Activated naive CD4-positive, alpha-beta T cell (primary cell): ENCODE measurements around the gene RNF175.
A peak's percentile ranks its signal among the peaks of the same experiment; 100 is the strongest.

Experiments
- DNase-seq, 4 experiments: peaks; one replicate each; lab custom pipeline; 2025; lab: John Stamatoyannopoulos, UW

Gene RNF175

DNA sequence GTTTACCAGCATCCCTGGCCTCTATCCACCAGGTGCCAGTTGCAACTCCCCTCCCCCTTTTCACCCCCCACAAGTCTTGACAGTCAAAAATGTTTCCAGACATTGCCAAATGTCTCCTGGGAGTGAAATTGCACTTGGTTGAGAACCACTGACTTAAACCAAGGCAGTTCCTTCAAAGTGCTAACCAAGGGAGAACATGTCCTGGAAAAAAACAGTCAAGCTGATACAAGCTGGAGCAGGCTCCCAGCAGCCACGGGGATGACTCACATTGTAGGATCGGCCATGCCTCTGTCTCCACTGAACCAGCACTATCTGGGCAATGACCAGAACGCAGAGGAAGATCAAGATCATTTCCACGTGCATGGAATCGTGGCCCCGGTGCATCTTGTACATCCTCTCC lies 11.4 kb downstream of the RNF175 start:
- DNase-seq, result no peak

DNA sequence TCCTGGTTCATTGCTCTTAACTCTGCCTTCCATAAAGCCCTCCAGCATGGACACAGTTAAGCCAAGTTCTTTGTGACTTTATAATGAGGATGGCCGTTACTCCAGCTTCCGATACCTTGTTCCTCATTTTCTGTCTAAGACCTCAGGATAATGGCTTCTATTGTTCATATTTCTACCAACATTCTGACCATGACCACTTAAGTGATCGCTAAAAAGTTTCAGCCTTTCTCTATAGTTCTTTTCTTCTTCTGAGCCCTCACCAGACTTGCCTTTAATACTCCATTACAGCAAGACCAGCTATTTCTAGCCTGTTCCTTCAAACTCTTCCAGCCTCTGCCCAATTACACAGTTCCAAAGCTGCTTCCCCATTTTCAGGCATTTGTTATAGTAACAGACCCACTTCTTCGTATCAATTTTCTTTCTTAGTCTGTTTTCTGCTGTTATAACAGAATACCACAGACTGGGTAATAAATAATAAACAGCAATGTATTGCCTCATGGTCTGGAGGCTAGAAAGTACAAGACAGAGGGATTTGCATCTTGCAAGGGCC lies 12.3 kb downstream of the RNF175 start:
- DNase-seq, result no peak

DNA sequence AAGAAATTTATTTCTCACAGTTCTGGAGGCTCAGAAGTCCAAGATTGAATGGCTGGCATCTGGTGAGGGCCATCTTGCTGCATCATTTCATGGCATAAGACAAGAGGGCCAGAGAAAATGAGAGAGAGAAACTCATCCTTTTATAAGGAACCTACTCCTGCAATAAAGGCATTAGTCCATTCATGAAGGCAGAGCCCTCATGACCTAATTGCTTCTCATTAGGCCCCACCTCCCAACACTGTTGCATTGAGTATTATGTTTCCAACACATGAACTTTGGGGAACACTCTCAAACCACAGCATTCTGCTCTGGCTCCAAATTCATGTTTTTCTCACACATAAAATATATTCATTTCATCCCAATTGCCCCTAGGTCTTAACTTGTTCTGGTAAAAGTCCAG lies 14.2 kb downstream of the RNF175 start:
- no peak for DNase-seq

DNA sequence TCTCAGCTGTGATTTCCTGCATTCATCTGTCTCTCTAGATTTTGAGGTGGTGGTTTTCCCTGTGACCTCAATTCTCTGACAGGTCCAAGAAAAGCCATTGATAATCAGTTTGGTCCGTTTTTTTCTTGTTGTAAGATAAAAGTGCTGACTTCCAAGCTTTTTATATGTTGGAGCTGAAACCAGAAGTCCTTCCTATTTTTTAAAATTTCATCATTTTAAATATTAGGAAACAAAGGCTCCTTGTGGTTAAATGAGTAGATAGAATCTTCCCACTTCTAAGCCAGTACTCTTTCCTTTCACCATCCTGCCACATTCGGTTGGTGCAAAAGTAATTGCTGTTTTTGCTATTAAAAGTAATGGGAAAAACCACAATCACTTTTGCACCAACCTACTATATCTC lies 18.3 kb downstream of the RNF175 start:
- DNase-seq, result no peak

DNA sequence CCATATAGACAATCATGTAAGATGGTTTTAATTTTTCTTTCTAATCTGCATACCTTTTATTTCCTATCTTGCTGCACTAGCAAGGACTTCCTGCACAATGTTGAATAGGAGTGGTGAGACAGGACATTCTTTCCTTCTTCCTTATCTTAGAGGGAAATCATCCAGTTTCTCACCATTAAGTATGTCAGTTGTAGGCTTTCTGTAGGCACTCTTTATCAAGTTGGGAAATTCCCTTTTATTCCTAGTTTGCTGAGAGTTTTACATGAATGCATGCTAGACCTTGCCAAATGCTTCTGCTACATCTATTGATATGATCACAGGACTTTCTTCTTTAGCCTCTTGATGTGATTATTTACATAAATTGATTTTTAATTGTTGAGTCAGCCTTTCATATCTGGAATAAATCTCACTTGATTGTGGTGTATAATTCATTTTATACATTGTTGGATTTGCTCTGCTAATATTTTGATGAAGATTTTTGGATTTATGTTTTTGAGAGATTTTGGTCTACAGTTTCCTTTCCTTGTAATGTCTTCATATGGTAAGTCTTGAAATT lies 23.8 kb downstream of the RNF175 start:
- no peak for DNase-seq

DNA sequence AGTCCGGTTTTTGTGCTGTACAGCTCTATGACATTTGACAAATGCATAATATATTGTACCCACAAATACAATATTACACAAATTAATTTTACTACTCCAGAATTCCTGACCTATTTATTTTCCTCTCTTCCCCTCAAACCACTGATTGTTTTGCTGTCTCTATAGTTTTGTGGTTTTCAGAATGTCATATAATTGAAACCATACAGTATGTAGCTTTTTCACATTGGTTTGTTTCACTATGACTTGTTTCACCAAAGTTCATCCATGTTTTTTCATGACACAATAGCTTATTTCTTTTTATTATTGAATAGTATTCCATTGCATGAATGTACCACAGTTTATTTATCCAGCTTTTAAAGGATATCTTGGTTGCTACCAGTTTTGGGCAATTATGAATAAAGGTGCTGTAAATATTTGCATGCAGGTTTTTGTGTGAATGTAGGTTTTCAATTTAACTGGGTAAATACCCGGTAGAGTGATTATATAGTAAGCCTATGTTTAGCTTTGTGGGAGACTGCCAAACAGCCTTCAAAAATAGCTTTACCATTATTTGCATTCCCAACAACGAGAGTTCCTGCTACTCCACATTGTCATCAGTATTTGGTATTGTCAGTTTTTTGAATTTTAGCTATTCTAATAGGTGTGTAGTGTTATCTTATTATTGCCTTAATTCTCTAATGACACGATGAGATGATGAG lies 25.9 kb downstream of the RNF175 start:
- DNase-seq, result no peak

DNA sequence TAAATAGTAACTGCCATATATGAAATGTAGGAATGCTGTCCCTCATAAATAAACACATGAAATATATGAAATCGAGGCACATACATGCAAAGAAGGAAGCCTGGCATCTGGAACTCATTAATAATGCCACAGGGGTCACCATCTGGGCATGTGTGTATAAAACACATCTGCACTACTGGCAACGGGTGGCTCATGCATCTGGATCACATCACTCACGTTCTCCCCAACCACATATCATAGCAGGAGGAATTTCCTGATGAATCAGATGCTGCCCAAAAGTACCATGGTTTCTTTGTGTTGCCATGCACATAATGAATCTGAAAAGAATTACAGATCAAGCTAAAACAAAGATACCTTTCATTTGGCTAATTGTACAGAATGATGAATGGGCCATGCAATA lies 28.6 kb downstream of the RNF175 start:
- DNase-seq, result no peak

DNA sequence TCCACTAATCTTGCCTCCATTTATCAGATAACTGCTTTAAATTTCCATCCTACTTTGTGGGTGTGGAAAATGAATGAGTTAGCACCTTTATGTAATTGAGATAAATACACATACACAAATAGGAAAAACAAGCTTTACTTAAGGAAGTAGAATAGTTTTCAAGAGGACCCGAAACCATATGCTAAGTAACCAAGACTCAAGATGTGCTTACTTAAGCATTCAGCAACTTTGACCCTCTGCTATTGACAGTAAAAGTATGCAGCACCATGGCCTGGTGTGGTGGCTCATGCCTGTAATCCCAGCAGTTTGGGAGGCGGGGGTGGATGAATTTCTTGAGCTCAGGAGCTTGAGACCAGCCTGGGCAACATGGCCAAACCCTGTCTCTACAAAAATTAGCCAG lies 29.9 kb downstream of the RNF175 start:
- no peak for DNase-seq

DNA sequence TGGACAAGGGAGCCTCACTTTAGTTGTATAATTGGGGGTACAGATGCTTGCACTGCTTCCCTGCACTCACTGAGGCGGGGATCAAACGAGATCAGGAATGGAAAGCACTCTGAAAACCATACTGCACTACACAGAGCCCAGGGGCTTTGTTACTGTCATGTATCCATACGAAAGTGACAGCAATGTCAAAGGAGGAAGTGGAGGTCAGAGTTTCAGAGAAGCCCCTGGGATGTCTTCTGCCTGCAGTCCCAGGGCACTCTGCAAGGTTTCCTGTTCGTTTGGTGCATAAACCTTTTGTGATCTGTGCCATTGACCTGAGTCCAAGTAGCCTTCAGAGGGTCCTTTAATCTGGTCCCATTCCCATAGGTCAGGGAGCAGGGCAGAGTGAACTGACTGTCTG lies 31.2 kb downstream of the RNF175 start:
- no peak for DNase-seq

DNA sequence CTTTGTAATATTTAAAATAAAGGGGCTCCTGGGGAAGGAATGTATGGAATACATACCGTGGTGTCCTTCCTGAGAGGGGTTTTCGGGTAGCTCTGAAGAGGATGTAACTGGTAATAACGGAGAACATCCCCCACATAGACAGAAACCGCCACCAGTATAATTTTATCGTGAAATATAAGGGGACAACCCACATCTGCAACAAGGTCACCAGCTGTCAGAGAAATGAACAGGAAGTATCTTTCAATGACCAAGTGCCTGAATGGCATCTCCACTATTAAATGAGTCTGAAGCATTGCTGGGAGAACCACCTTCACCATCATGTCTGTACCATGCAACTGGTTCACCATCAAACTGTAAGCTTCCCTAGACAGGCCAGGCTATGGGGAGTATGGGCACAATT lies 31.7 kb downstream of the RNF175 start:
- no peak for DNase-seq

DNA sequence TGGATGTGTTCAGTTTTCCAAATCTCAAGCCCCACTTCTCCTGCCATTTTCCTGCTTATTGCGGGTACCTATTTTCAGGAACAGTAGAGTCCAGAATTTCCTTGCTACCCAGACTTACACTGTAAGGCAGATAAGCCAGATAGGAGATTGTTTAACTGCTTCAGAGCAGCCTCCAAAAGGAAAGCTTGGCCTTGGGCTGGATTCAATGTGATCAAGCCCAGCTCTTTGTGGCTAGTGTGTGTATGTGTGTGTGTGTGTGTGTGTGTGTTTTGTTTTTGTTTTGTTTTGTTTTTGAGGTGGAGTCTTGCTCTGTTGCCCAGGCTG lies 34.0 kb downstream of the RNF175 start:
- DNase-seq, result no peak

DNA sequence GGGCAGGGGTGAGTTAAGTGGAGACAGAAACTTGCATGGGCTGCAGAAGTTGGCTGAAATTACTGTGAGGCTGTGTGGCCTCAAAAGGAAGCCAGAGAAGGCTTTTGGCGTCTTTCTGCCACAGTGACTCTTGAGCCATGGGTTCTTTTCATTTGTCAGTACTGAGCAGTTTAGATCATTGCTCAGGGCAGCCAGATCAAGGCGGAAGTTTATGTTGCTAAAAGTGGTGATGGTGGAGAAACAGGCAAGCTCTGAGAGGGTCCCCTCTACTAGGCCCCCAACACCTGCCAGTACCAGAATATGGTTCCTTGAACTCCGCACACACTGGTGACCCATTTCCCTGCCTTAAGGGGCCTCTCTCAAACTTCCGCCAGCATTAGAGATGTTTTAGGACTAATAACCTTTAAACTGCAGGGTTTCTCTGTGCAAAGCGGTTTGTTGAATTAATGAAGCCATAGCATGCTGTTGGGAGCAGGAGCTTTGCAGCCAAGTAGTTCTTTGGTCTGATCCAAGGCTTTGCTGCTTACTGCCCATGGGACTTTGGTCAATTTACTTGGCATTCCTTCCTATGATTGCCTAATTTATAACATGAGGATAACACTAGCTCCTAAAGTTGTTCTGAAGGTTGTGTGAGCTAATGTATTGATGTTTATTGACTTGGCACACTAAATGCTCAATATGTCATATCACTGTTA lies 34.5 kb downstream of the RNF175 start:
- no peak for DNase-seq

DNA sequence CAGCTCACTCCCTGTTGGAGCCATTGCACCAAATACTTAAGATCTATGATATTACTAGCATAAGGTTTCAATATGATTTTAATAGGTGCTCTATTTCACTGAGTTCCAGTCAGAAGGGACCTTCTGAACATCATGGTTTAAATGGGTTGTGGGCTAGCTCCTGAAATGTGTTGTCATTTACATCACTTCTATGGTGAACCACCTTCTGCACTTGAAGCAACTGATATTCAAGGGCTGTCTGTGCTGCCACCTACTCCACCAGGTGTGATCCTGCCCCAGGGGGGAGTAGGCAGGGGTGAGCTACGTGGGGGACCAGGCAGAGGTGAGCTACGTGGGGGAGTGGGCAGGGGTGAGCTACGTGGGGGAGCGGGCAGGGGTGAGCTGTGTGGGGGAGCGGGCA lies 35.2 kb downstream of the RNF175 start:
- DNase-seq, result no peak

DNA sequence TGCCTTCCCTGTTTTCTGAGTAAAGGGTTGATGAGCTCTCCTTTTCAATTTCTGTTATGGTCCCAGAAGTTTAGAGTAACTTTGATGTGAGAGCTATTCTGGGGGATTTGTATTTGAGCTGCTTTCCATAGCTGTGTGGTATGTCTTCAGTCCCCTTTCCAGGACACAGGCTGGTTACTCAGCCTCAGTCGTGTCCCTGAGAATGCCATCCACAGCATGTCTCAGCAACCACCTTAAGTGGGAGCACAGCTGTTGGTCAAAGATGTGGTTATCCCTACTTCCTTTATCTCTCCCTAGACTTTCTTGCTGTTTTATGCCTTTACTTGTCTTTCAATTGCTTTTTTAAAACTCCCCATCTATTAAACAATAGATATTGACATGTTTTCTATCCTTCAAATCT lies 37.8 kb downstream of the RNF175 start:
- DNase-seq, result no peak

DNA sequence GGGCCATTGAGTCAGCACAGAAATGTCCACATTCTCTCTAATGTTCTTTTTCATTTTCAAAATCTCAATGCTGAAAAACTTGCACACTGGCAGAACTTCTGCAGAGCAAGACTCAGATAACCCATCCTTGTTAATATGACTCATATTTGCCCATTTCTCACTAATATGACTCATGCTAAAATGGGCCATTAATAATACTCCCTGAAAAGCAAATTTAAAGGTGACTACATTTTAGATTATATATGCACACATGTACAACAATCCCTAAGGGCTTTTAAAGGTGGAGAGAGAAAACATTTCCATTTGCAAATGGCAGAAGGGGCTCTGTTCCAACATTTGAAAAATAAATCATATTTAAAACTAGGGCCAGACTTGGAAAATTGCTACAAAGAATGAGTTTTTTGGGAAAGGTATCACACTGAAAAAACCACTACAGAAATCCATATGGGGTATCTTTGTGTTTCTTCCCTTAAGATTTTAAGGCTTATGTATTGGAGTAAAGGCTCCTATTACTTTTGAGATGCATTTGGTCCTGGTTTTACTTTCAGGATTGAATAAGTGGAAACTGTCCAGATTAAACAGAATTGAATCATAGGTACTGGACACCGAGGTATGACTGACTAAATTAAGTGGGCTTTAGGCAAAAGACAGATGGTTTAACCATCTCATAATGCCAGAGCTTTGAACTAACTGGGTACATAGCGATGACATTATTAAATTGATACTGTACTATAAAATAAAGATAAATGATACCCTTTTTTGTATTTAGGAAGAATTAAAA lies 45.8 kb downstream of the RNF175 start:
- no peak for DNase-seq

DNA sequence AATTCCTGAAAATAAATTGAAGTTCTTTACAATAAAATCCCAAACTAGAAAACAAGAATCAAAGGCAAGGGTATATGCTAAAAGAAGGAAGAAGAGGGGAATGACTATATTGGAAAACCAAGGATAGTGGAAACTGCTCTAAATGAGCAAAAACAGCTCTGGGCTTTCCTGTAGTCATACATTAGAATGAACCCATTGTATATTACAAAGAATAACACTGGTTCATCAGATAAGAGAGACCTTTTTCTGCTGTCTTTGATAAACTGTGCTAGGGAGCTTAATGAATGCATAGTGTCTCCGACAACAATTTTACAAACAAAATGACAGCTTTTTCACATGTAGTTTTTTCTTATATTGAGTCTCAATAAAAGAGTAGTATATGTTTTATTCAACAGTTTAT lies 49.1 kb downstream of the RNF175 start:
- DNase-seq, result no peak

DNA sequence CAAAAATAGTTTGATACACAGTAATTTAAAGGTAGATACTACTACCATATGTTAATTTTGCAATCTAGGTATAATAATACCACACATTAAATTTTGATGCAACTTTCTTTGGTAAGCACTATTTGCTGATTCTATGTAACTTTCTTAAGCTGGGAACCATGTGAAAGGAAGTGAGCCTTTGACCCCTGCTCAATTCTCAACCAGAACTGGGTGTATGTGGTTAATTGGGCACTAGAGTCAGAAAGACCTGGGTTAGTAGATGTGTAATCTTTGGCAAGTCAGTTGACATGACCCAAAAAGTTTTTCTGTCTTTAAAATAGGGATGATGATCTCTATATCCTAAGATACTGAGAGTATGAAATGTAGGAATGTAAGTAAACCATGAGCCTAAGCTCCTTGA lies 53.3 kb downstream of the RNF175 start:
- DNase-seq, result no peak

DNA sequence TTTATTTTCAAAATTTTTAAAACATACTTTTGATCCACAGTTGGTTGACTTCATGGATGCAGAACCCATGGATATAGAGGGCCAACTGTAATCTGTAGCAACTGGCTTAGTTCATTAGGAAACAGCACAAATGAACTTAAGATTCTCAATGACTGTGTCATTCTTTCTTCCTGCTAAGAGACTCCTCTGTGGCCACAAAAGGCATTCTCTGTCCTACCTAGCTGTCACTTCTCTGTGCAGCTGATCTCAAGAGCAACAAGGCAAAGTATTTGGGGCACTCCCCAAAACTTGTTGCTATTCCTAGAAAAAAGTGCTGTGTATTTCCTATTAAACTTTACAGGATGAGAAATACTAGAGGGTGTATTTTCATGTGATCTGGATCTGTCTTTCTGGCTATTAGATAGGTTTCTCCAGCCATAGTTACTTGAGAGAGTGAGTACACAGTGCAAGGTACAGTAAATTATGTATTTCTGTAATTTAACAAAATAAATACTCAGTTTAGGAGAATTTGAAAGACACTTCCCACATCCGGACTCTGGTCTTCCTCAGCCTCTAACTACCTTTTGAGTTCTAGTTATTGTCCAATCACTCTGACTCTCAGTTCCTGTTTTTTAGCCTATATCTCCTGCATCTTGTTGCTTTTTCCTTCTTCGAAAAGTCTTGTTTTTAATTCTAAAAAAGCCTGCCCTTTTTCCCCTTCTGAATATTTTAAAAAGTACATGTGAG lies 53.9 kb downstream of the RNF175 start:
- DNase-seq, result no peak

DNA sequence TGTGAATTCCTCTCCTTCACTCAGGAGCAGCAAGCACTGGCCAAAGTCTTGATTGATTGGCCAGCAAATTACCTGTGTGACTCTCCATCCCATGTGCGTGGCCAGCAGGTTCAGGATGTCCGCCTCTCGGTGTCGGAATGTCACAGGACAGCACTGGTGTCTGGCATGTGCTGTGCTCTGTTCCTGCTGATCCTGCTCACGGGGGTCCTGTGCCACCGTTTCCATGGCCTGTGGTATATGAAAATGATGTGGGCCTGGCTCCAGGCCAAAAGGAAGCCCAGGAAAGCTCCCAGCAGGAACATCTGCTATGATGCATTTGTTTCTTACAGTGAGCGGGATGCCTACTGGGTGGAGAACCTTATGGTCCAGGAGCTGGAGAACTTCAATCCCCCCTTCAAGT lies 55.3 kb downstream of the RNF175 start:
- no peak for DNase-seq

DNA sequence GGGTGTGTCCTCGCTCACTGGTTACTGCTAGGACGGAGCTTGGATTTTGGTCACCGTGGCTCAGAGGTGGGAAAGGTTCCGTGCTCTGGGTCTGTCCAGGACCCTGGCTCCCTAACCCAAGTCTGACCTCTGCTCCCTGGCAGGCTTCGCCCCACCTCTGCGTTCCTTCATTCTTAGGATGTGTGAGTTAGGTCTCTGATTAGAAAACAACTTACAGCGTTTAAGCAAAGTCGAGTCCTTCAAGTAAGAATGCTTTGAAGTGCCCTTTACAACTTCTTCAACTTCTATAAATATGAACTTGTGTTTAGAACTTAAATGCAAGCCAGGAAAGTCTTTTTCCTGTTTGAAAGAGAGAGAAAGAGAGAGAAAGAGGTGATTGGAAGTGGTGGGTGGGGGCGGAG lies 74.9 kb downstream of the RNF175 start:
- DNase-seq, result no peak

DNA sequence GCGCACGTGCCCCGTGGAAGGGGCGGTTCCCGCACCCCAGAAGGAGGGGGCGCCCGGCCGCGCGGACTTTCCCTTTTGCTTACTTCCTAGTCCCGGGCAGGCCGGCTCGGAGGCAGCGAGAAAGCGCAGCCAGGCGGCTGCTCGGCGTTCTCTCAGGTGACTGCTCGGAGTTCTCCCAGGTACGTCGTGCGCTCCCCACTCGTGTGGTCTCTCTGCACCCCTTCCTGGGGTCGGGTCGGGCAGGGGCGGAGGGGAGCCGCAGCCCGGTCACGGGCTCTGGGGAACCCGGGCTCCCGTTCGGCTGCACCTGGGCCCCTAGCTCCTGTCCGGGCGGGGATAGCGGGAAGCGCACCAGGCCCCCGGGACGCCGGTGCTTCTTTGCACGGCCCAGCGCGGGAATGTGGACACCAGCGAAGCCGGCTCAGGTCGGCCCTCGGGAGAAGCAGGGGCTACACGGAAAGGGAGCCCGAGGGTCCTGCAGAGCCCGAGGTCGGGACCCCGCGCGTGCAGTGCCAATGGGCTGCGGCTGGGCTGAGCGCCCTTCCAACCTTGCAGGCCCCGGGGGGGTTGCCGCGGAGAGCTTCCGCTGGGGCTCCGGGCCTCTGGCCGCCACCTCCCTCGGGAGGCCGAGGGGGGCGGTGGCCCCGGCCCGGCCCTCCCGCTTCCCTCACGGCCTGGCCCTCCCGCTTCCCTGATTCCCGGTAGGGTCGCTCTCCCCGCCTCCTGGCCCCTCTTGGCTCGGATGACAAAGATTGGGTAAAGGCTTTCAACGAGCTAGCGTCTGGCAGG lies 75.4 kb downstream of the RNF175 start, which contains the start of gene TLR2:
Gene TLR2 (plus strand): TSS at position 99 of the 789 bp plus-strand sequence. CDS start 18,628 bp downstream, outside the sequence.
- peak; percentile 15 to 54 (median 42) for DNase-seq
